Hindlimb muscle (tissue), 1 donor: Measurements from ENCODE around the gene SLC13A2. TPM values are rescaled to one million over a fixed set of nuclear protein-coding genes. Genes with fewer than 3 reads are reported as not detected.
"Not testable (repeated sequence)": the region's sequence is repeated elsewhere in the genome, so short reads cannot be mapped to it uniquely, and the experiment has no call there.

Source experiments
- DNase-seq: peaks from one replicate; pipeline ENCODE4 v3.0.0-alpha.2; 2013
- polyA plus RNA-seq: library from polyadenylated mRNA; unstranded; fragments of 120-200 nt; gene quantifications from one replicate; pipeline ENCODE4 v1.2.1, GENCODE V29; 2013; ENCODE audit not compliant: insufficient read length

The SLC13A2 gene, protein sequence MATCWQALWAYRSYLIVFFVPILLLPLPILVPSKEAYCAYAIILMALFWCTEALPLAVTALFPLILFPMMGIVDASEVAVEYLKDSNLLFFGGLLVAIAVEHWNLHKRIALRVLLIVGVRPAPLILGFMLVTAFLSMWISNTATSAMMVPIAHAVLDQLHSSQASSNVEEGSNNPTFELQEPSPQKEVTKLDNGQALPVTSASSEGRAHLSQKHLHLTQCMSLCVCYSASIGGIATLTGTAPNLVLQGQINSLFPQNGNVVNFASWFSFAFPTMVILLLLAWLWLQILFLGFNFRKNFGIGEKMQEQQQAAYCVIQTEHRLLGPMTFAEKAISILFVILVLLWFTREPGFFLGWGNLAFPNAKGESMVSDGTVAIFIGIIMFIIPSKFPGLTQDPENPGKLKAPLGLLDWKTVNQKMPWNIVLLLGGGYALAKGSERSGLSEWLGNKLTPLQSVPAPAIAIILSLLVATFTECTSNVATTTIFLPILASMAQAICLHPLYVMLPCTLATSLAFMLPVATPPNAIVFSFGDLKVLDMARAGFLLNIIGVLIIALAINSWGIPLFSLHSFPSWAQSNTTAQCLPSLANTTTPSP
- not detected for polyA plus RNA-seq

DNA sequence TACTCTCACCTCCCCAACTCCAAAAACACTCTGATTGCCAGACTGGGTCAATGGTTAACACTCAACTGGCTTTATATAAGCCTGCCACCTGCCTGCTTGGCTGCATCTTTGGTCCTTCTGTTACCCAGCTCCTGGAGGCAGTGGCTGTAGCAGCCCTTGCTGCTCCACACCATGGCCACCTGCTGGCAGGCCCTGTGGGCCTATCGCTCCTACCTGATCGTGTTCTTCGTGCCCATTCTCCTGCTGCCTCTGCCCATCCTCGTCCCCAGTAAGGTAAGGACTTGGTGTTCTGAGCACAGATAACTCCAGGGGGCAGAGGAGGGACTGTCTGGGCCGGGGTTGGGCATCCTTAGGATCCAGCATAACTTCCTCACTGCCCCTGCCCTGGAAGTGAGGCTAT is at the start of gene SLC13A2:
Gene SLC13A2 (plus strand): TSS at position 103 of the 400 bp plus-strand sequence. CDS start 69 bp downstream, at position 172.
- DNase-seq: no peak

DNA sequence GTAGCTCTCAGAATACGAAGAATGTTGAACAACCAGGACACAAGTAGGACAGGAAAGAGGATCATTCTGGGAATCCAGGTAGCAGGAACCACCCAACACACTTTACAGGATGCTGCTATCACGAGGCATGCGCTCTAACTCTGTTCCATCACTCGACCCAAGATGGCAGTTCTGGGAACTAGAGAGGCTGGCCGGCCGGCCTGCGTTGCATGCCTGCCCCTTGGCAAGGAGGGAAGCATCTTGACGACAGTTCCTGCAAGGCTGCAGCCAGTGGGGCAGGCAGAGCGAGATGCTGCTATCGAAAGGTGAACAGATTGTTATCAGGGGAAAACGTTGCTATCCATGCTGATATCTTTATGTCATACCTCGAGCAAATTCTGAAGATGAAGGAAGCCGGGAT is 48.2 kb upstream of the SLC13A2 start:
- no peak for DNase-seq

DNA sequence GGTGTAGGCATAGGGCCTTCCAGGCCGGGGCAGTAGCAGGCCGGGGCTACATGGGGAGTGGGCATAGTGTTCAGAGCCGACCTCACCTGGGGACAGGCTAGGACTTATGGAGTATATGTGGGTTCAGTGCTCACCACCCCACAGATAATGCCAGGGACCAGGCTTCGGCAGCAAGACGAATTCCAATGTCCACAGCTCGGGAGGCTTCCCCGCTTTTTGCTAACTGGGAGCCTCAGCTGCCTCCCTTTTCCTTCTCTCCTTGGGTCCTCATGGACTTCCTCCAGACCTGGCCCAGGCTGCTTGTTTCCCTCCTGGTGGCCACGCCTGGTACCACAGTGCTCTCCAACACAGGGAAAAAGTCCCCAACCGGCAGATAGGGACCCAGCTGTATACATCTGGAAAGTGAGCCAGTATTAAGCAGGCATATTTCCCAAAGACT is 47.3 kb upstream of the SLC13A2 start:
- no peak for DNase-seq

DNA sequence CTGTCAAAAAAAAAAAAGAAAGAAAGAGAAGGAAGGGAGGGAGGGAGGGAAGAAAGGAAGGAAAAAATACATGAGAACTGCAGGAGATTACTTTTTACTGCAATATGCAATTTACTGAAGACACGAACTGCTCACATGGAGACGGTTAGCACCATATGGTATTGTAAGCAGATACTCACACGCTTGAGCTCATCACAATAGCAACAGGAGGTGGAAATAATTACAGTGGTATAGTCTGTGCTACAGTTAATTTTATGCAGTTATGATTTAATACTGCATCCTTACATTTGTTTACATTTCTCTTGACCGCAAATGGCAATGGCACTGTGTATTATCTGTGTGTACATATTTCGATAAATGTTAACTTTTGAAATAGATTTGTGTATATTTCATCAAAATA is 46.1 kb upstream of the SLC13A2 start:
- no peak for DNase-seq

DNA sequence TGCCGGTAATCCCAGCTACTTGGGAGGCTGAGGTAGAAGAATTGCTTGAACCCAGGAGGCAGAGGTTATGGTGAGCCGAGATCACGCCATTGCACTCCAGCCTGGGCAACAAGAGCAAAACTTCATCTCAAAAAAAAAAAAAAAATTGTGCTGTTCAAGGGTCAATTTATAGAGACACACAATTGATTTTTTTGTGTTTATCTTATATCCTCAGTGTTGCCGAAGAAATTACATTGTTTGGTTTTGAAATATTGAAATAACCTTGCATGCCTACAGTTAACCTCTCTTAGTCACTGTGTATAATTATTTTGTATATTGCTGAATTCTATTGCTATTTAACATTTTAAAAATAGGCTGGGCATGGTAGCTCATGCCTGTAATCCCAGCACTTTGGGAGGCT is 45.5 kb upstream of the SLC13A2 start:
- not testable (repeated sequence) for DNase-seq

DNA sequence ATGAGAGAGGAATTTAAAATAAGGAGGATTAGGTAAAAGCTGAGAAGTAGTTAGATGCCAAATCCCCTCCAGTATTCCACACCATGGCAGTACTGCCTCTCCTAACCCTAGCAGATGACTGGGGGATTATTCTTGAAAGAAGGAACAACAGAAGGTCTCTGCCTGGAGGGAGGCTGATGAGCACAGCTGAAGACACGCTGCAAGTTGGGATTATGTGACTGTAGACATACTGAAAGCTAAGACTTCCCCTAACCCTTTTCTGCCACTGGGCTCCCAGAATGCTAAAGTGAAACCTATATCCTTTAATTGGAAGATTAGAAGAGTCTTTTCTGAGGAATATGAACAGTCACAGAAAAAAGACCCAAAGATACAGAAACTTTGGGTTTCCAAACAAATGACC is 39.7 kb upstream of the SLC13A2 start:
- DNase-seq: no peak

DNA sequence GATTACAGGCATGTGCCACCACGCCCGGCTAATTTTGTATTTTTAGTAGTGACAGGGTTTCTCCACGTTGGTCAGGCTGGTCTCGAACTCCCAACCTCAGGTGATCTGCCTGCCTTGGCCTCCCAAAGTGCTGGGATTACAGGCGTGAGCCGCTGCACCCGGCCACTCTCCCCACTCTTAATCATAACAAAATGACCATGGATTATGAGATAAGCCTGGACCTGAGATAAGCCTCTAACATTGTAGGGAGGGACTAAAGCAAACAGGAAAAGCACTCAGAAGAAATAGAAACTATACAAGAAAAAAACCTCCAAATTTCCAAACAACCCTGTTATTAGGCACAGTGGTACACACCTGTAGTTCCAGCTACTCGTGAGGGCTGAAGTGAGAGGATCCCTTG is 39.1 kb upstream of the SLC13A2 start:
- DNase-seq: not testable (repeated sequence)

DNA sequence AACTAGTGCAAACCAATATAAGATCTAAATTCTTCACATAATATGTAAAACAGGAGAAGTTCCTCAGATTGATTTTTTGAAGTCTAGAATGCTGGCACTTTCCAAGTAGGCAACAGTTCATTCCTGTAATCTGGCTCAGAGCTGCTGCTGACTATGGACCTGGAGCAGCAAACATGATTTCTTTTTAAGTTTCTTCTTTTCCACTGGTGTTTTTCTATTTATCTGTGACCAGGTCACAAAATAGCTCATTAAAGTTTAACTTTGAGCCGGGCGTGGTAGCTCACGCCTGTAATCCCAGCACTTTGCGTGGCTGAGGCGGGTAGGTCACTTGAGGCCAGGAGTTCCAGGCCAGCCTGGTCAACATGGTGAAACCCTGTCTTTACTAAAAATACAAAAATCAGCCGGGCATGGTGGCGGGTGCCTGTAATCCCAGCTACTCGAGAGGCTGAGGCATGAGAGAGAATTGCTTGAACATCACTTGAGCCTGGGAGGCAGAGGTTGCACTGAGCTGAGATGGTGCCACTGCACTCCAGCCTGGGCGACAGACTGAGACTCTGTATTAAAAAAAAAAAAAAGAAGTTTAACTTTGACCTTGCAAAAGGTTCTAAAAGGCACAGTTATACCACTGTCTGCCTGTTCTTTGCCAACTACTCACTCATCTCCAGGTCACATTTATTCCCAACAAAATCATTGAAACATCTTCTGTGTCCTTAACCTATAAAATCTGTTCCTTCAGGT is 29.4 kb upstream of the SLC13A2 start:
- peak; percentile 2 for DNase-seq

DNA sequence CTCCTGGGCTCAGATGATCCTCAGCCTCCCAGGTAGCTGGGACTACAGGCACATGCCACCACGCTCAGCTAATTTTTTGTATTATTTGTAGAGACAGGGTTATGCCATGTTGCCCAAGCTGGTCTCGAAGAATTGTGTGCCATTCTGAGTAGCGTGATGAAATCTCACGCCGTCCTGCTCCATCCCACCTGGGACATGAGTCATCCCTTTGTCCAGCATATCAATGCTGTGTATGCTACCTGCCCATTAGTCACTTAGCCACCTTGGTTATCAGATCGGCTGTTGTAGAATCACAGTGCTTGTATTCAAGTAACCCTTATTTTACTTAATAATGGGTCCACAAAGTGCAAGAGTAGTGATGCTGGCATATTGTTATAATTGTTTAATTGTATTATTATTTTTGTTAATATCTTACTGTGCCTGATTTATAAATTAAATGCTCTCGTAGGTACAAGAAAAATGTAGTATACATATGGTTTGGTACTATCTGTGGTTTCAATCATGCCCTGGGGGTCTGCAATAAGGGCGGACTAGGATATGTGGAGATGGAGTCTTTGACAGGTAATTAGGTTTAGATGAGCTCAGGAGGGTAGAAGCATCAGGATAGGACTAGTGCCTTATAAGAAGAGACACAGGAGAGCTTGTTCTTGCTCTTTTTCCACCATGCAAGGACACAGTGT is 26.6 kb upstream of the SLC13A2 start:
- DNase-seq: no peak

DNA sequence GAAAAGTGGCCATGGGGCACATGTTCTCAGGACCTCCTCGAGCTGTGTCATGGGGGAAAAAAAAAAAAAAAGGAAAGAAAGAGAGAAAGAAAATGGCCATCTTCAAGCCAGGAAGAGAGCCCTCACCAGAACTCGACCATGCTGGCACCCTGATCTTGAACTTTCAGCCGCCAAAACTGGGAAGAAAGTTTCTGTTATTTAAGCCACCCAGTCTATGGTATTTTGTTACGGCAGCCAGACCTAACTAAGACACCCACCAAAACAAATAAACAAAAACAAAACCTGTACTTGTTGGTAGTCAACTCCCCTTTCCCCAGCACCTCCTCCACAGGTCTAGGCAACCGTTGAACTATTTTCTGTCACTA is 26.1 kb upstream of the SLC13A2 start:
- no peak for DNase-seq

DNA sequence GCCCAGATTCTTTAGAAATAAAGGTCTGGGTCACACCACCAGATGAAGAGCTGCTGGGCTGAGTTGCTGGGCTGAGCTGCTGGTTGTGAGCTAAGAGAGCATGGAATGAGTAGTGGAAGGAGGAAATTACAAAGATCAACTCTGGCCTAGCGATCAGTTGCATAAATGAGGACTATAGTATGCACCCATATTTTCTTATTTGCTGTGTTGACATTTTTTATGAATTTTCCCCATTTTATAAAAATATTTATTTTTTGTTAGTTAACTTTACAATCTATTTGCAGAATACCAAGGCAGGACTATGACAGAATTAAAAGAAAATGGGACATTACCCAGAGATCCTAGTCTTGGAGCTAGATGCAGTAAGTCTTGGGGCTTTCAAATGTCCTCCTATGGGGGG is 23.6 kb upstream of the SLC13A2 start:
- DNase-seq: no peak

DNA sequence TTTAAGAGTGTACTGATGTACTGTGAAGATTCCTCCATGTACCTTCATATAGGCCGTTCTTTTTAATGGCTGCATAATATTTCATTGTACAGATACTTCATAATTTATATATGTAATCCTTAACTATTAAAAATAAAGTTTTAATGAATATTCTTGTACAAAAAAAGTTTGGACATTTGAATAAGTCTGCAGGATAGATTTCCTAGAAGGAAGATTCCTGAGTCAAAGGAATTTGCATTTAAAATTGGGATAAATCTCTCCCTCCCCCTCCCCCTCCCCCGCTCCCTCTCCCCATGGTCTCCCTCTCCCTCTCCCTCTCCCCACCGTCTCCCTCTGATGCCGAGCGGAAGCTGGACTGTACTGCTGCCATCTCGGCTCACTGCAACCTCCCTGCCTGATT is 15.6 kb upstream of the SLC13A2 start:
- DNase-seq: no peak

DNA sequence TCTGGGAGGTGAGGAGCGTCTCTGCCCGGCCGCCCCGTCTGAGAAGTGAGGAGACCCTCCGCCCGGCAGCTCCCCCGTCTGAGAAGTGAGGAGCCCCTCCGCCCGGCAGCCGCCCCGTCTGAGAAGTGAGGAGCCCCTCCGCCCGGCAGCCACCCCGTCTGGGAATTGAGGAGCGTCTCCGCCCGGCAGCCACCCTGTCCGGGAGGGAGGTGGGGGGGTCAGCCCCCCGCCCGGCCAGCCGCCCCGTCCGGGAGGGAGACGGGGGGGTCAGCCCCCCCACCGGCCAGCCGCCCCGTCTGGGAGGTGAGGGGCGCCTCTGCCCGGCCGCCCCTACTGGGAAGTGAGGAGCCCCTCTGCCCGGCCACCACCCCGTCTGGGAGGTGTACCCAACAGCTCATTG is 14.6 kb upstream of the SLC13A2 start:
- DNase-seq: not testable (repeated sequence)

DNA sequence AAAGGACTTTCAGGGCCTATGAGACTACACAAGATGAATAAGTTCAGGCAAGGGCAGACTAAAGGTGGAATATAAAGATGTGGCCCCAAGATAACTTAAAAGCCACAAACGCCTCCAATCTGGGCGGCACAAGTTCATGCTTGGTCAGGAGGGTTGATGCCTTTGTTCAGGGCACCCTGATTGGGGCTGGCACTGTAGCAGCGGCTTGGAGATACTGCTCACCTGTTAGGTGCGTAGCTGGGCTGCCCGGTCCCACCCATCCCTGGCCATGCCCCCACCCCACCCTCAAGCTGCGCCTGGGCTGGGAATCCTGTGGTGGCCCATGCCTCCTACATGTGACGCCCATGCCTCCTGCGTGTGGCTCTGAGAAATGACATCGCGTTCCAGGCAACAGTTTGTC is 12.5 kb upstream of the SLC13A2 start:
- DNase-seq: no peak

DNA sequence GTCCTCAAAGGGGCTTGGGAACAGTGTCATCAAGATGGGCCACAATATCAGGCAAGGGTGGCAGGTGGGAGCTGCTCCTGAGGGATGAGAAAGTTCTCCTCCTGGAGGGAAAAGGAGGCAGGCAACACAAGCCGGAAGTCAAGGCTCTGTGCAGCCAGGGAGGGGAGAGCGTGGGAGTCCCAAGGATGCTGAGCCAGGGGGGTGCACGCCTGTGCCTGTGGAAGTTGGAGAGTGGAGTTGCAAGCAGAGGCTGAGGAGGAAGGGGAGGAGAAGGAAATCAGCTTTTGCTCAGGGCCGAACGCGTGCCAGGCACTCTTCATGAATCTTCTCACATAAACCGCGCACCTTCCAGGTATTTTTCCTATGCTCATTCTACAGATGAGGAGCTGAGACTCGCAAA is 7.4 kb upstream of the SLC13A2 start:
- DNase-seq: no peak

DNA sequence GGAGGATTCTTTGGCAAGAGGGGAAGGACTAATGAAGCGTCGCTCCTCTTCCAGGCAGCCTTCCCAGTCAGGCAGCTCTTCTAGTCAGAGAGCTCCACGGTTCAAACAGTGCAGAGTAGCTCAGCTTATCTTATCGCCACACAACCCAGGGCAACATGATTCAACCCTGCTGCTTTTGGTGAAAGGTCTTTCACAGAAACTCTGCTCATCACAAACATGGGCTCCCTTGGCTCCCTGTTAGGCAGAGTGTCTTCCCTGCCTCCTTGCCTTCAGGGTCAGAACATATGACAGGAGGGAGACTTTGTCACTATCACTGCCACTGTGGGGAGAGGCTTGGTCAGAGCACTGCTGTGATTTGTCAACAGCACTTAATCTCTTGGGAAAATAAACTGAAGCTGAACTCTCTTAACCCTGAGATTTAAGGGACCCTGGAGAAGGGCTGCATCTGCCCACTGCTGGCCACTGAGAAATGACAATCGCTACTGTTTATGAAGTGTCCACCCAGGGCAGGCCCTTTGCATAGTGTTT is 6.9 kb upstream of the SLC13A2 start:
- DNase-seq: no peak

DNA sequence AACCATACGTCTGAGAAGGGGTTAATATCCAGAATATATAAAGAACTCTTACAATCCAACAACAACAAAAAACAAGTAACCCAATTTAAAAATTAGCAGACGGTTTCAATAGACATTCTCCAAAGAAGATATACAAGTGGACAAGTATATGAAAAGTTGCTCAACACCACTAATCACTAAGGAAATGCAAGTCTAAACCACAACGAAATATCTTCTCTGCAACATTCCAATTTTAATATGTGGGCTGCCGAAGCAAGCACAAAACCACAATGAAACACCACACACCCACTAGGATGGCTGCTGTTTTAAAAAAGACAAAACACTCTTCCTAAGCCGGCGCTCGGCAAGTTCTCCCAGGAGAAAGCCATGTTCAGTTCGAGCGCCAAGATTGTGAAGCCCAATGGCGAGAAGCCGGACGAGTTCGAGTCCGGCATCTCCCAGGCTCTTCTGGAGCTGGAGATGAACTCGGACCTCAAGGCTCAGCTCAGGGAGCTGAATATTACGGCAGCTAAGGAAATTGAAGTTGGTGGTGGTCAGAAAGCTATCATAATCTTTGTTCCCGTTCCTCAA is 5.9 kb upstream of the SLC13A2 start:
- DNase-seq: no peak

DNA sequence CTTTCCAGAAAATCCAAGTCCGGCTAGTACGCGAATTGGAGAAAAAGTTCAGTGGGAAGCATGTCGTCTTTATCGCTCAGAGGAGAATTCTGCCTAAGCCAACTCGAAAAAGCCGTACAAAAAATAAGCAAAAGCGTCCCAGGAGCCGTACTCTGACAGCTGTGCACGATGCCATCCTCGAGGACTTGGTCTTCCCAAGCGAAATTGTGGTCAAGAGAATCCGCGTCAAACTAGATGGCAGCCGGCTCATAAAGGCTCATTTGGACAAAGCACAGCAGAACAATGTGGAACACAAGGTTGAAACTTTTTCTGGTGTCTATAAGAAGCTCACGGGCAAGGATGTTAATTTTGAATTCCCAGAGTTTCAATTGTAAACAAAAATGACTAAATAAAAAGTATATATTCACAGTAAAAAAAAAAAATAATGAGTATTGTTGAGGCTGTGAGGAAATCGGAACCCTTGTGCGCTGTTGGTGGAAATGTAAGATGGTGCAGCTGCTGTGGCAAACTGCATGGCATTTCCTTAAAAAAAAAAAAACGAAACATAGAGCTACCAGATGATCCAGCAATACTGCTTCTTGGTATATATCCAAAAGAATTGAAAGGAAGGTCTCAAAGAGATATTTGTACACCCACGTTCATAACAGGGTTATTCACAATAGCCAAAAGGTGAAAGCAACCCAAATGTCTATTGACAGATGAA is 5.3 kb upstream of the SLC13A2 start:
- not testable (repeated sequence) for DNase-seq

DNA sequence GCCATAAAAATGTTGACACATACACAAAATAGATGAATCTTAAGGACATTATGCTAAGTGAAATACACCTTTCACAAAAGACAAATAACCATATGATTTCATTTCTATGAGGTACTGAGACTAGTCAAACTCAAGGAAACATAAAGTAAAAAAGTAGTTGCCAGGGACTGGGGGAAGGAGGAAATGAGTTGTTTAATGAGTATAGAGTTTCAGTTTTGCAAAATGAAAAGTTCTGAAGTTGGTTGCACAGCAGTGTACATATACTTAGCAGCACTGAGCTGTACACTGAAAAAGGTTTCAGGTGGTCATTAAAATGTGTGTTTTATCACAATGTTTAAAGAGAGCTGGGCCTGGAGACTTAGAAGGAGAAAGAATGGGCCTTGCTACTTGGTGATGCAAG is 4.7 kb upstream of the SLC13A2 start:
- no peak for DNase-seq

DNA sequence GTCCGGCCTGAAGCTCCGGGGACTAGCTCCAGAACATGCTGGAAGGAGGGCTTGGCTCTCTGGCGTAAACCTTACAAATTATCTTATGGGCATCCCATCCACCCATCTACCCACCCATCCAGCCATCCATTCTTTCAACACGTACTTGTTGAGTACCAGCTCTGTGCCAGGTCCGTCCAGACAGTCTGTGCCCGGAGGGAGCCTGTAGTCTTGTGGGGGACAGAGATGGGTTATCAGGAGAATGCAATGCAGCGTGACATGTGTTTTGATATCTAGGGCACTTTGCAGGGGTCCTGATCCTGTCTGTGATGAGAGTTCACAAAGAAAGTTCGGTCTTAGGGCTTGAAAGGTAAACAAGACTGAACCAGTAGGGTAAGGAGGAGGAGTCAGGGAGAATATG is 4.1 kb upstream of the SLC13A2 start:
- DNase-seq: no peak

DNA sequence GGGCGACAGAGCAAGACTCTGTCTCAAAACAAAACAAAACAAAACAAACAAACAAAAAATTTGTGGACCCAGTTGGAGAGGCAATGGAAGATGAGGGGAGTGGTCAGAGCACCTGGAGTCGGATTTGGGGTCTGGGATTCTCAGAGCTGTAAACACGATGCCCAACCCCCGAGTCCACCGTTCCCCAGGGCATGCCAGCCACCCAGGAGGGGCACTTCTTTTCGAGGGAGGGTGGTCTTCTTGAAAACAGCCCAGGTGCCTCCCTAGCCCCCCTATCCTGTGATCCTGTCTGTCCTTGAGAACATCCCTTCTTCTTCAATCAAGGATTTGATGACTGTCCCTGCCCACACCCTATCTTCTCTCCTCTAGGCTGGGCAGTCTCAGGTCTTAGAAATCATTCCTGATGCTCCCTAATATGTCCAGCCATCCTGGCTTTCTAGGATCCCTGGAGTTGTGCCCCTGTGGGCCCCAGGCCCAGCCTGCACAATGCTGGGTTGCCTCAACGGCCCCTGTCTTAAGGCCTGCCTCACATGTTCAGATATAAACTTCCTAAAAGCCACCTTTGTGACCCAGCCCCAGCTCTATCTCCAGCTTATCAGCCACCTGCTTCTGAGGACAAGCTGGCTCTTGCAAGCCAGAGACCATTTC is 3.1 kb upstream of the SLC13A2 start:
- no peak for DNase-seq
